SK-N-DZ (cell line): ENCODE measurements around the gene SLC9A9.

Experiments
- DNase-seq: peaks from one replicate; pipeline ENCODE4 v3.0.0-alpha.2; 2015; ENCODE audit warnings: low spot score

The SLC9A9 gene

GRCh38 chr3:143418391-143418790 lies 429.9 kb downstream of the SLC9A9 start:
- DNase-seq: no peak

- DNase-seq: no peak
Observed at GRCh38 chr3:143416229-143416628, 432.0 kb downstream of the SLC9A9 start.

GRCh38 chr3:143414571-143415253 lies 433.6 kb downstream of the SLC9A9 start:
- DNase-seq: no peak

DNA sequence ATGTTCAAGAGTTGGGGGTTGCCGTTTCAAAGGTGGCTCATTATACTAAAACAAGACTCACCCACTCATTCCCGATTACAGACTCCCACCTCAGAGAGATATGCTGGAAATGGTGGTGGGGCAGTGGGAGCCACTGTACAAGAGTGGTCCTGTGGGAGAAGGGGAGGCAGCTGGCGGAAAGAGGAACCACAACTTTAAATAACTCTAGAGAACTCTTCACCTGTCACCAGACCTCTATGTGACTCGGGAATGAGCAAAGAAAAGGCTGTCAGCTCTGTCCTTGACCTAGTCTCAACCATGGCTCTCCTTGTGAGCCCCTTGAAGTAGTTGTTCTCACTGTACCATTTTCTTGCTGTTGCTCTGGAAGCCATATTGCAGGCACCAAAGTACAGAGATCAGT lies 434.9 kb downstream of the SLC9A9 start:
- no peak for DNase-seq

- no peak for DNase-seq
Observed at GRCh38 chr3:143412084-143412483, 436.2 kb downstream of the SLC9A9 start.

DNA sequence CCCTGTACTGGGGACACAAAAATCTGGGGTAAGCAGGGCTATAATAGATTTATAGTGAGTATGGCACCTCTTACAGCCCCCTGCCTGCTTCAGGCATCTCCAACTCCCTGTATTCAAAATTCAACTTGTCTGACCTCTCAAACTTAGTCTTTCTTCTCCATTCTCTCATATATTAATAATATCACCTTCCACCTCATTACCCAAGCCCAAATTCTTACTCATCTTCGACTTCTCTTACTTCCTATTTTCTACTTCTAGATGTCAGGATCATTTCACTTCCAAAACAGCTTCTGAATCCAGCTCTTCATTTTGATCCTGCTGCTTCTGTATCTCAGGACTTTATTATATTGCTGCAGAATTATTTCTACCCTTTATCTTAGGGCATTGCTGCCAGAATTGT lies 438.0 kb downstream of the SLC9A9 start:
- no peak for DNase-seq

GRCh38 chr3:143408771-143409170 lies 439.5 kb downstream of the SLC9A9 start:
- no peak for DNase-seq

GRCh38 chr3:143402602-143403001 lies 445.7 kb downstream of the SLC9A9 start:
- DNase-seq: no peak

DNA sequence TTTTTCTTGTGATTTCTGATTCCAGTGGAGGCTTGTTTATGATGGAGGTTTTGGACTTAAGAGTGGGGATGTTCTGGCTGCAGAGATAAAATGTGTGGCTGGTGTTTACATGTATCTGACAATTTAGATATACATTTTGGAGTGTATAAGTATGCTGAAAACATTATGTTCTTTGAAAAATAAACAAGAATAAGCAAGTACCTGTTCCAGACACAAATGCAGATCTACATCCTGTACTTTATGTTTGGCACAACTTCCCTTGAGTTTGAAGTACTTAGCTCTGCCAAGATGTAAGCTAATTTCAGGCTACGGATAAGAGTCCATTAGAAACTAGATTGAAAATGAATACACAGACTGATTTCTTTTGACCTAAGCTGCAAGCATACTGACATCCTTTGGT lies 451.5 kb downstream of the SLC9A9 start:
- DNase-seq: peak; percentile 19

- DNase-seq: no peak
Observed at GRCh38 chr3:143389388-143389787, 458.9 kb downstream of the SLC9A9 start.

DNA sequence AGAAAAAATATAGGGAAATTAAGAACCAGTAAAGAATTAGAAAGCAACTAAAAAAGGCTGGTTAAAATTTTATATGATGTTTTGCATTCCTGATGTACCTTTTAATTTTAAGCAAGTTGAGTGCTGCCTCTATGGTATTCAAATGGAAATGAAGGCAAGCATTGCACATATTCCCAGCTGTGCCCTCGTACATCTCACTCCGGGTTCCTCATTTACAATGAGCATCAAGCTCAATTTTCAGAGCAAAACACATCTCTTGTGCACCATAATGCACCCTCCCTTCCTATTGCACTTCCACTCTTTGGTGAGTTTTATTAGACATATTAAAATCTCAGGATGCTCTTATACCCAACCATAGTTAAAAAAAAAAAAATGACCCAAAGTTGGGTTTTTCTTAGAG lies 460.8 kb downstream of the SLC9A9 start:
- no peak for DNase-seq

GRCh38 chr3:143384076-143384475 lies 464.2 kb downstream of the SLC9A9 start:
- no peak for DNase-seq

- DNase-seq: no peak
Observed at GRCh38 chr3:143383421-143383820, 464.8 kb downstream of the SLC9A9 start.

DNA sequence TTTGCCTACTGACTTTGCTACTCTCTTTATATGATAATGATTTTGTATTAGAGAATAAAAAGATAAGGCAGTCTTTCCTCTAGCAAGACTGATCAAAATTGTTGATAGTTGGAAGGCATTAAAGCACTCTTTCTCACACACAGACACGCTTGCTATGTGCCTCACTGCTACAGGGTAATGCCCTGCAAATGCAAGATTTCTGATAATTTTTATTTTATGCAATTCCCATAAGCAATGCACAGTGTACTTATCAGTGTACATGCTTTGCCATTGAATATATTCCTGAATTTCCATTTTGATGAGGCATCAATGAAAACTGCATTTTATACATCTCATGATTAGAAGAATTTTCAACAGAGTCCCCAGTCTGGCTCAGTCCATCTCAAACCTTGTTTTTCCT lies 465.5 kb downstream of the SLC9A9 start:
- no peak for DNase-seq

DNA sequence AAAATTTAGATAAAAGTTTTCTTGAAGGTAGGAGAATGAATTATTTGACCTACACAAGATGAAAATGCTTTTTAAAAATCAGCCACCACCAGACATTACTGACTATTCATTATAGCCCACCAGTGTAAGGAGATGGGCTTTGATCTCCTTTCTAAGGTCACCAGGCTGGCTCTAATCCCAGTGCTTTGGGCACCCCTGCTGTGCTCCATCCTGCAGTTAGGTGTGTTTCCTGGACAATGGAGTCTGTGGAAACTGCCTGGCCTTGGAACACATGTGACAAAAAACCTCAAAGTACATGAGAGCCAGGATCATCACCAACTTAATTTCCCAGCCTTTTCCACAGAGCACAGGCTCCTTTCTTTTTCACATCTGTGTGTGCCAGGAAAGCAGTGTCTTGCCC lies 467.8 kb downstream of the SLC9A9 start:
- no peak for DNase-seq

DNA sequence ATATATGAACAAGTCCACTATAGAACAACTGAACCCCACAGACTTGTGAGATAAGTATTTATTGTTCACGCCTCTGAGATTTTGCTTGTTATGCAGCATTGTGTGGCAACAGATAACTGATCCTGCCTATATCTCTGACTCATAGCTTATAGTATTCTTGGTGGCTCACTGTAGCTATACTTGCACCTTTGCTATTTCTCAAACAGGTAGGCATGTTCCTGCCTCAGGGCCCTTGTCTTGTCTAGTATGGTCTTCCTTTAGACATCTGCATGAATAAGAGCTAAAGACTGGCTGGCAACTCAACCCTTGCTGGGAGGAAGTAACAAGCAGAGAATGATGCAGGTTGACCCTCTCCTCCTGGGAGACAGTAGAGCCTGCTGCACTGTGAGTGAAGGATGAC lies 472.6 kb downstream of the SLC9A9 start:
- no peak for DNase-seq

DNA sequence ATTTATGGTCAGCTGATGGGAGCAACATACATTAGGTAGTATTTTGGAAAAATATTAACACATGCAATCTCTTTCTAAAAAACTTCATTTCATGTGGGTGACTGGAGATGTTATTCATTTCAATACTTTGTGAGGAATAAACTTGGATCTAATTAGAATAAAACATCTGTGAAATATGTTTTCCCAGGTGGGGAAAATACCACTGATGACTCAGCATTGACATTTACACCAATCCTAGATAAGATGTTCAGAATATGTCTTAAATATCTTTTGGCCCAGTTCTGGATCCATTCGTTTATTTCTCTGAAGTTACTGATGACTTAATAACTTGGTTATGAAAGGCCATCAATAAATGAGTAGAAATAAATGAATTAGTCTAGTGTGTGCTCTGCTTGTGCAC lies 481.1 kb downstream of the SLC9A9 start:
- DNase-seq: no peak

DNA sequence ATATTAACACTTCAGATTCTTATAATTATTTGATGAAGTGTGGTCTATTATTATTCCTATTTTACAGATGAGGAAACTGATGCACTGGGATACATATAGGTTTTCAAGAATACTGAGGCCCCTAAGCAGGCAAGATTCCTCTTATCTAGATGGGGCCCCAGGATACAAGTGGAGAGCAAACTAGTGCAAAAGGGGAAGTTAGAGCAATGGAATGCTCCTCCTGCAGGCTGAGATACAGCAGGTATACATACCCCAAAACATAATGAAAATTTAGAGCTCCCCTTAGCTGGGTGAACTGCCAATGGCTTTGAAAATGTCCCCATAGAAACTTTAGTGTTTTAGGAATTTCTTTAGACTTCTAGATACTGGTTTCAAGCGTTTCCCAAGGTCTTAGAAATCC lies 481.6 kb downstream of the SLC9A9 start:
- no peak for DNase-seq

DNA sequence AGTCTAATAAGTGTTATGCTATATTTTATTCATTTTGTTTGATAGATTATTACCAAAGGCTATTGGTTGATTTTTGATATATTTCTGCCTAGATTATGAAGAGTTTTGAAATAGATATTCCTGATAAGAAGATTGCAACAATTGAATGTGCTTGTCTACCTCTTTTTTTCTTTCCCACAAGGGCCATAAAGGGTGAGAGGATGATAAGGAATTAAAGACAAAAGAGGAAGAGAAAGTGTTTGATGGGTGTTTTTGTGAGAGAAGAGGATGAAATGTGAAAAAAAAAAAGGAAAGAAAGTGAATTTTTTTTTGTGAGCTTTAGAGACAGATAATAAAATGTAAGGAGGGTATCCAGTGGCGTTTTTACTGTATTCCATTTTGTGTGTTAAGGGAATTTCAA lies 484.3 kb downstream of the SLC9A9 start:
- no peak for DNase-seq

DNA sequence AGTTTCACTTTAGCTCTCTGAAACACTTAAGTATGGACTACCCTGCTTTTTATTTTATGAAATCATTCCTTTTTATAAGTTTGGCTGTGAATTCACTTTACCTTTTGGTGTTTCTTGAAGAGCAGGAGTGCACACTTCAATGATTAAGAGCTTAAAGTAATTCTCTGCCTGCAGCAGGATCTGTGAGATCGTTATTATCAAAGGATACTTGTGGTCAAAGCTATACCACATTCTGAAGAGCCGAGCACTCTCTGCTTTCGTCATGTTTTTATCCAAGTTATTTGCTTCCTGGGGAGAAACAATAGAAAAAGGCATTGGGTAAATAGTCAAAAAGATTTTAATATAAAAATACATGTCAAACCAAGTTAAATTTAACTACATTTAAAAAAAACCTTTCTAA lies 485.0 kb downstream of the SLC9A9 start:
- DNase-seq: no peak

DNA sequence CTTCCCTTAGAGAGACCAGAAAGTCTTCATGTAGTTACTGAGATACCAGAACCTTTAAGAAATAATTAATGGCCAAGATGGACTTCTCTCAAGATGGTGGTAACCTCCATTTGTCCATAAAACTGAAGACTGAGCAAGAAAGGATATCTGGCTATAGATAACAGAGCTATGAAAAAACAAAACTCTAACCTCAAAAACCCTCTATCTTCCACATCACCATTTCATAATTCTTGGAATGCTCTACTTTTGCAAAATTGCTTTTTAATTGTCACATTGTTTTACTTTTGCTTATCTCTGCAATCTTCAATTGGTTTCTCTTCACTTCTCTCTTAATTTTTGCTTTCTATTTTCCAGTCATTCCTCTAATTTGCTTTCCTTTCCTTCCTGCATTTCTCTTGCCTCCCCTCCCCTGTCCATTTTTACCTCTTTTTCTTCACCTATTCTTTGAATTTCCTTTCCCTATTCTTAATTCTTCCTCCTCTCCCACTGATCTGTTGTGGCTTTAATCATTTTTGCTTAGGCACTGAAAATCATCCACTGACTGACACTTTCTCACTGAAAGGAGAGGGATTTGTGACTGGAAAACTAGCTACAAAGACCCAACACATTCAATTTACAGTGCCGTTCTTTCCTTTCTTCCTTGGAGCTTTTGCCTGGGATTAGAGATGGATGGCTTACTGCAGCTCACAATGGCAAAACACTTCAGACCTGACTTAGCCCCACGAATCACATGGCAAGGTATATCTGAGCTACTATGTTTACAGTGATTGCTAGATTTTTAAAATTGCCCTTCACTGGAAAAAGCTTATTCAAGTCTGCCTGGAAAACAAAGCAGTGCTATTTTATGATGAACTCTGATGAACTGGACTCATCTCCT lies 485.9 kb downstream of the SLC9A9 start:
- DNase-seq: no peak

GRCh38 chr3:143361589-143361988 lies 486.7 kb downstream of the SLC9A9 start:
- no peak for DNase-seq

- no peak for DNase-seq
Observed at GRCh38 chr3:143360244-143360643, 488.0 kb downstream of the SLC9A9 start.
